ENCODE data around the gene TMPRSS5. TPM values are rescaled to one million over a fixed set of nuclear protein-coding genes. Genes with fewer than 3 reads are reported as not detected.
A peak's percentile ranks its signal among the peaks of the same experiment; 100 is the strongest.
"Not testable (repeated sequence)": the region's sequence is repeated elsewhere in the genome, so short reads cannot be mapped to it uniquely, and the experiment has no call there.

The TMPRSS5 gene
- total RNA-seq, 1 donor from 2014 or later = not detected

- DNase-seq (ENCODE audit: low spot score) = no peak
These were observed 8.2 kb downstream of the TMPRSS5 start for GRCh38 chr11:113697756-113698407.

GRCh38 chr11:113697111-113697510, 9.0 kb downstream of the TMPRSS5 start:
- no peak for DNase-seq (ENCODE audit: low spot score)

GRCh38 chr11:113695207-113695606, 10.9 kb downstream of the TMPRSS5 start:
- no peak for DNase-seq (ENCODE audit: low spot score)

DNA sequence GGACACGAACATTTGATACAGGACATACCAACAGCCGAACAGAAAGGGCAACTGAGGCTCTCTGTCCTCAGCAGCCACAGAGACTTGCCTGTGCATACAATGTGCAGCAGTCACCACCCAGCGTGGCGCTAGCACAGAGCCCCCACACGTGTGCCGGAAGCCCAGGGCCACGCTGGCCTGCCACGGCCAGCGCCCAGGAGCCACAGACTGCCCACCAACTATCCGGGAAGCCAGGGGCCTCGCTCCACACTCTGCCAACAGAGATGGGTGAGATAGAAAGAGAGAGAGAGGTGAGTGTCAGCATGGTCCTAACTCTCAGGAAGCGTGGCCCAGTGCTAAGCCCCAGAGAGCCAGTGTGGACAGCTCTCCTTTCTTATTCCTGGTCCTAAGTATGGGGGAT, 11.7 kb downstream of the TMPRSS5 start:
- no peak for DNase-seq (ENCODE audit: low spot score)

DNA sequence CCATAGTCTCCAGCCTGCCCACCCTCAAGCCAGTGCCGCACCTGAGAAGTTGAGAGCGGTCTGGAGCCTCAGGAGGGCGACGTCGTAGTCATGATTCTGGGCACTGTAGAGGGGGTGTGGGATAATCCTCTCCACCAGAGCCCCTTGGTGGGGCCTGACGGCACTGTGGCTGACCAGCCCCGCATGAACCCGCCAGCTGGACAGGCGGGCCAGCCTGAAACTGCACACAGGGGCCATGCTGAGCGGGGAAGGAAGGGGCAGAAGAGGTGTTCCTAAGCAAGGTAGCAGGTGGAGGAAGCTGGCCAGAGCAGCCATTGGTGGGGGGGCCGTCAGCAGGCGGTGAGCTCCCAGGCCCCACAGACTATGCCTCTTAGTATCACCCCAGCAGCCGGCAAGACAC, 13.1 kb downstream of the TMPRSS5 start:
- DNase-seq (ENCODE audit: low spot score) = no peak

- DNase-seq (ENCODE audit: low spot score) = peak; percentile 52
These were observed 15.2 kb downstream of the TMPRSS5 start for GRCh38 chr11:113690619-113691569.

DNA sequence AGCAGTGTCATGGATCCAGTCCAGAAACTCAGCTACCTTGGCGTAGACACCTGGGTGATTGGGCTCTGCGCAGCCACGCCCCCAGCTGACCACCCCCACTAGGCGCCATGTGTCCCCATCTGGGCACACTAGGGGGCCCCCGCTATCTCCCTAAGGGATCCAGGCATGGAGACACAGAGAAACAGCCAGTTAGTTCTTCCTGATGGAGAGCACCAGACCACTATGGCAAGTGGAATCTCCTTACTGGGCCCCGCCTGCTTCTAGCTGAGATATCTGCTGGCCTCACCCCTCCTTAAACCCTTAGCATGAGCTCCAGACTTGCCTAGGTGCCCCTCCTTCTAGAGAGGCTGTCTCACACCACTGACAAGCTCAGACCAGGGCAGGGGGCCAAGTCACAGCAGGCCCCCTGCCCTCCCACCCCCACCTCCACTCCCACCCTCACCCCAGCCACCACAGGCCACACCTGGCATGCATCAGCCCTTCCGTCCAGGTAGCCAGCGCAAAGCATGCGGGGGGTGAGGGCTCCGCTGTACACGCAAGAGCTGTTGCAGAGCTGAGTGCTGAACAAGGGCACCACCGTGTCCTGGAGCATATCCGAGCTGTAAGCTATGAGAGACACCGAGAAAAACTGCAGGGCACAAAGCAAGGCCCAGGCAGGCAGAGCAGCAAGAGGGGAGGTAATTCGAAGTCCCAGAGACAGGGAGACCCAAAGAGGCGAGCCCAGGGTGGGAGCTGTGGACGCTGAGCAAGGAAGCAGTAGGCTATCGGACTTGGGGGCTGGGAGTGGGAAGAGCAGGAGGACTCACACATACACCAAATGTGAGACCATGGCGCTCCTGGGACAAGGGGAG, 16.1 kb downstream of the TMPRSS5 start:
- peak; percentile 38 for DNase-seq (ENCODE audit: low spot score)

- peak; percentile 11 for DNase-seq (ENCODE audit: low spot score)
These were observed 20.3 kb downstream of the TMPRSS5 start for GRCh38 chr11:113685654-113686359.

- DNase-seq (ENCODE audit: low spot score) = peak; percentile 20
These were observed 21.6 kb downstream of the TMPRSS5 start for GRCh38 chr11:113684496-113684895.

DNA sequence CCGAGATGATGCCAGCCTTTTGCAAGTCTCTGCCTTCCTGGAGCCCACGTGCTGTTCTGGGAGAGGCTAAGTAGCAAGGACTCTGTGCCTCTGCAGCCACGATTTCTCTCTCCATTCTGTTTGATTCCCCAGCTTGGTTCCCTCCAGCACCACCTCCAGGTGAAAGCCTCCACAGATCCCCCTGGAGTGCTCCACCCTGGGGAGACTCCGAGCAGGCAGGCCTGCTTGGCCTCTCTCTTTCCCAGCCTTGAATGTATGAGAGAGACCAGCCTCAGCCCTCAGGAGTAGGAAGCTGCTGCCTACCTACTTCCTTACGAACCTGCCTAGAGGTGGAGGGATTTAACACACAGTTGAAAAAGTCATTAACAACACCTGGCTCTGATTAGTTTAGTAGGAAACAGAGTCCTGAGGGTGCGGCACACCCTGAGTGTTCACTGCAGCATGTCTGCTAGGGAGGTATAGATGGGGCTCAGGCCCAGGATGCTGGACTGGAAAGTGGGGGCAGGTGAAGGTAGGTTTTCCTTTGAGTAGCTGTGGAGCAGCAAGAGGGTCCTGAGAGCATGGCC, 22.5 kb downstream of the TMPRSS5 start:
- DNase-seq (ENCODE audit: low spot score) = no peak

DNA sequence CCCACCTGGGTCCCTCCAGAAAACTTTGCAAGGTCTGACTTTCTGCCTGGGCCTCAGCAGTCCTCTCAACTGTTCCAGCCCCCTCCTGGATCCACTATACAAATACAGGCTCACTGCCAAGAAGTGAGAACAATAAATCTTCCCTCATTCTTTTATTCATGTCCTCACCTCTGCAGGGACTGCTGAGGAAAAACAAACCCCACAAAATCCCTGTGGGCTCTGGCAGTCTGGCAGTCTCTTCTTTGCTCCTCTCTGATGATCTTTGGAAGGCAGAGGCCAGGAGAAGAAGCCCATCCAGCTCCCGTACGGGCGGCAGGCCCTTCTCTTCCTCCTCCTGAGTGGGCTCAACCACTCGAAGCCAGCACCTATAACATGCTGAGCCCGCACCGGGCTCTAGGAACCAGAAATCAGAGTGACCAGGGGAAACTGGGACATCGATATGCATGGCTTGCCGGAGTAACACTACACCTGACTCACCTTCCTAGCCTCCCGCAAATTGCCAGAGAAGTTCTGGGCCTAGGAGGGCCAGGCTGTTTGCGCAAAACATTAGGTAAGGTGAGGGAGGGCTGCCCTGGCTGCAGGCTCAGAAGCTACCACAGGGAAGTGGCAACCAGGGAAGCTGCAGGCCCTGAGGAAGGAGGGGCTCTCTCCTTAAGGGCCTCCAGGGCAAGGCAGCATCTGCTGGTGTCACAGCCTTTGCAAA, 24.2 kb downstream of the TMPRSS5 start:
- peak; percentile 72 for DNase-seq (ENCODE audit: low spot score)

GRCh38 chr11:113681282-113681681, 24.8 kb downstream of the TMPRSS5 start:
- DNase-seq (ENCODE audit: low spot score) = no peak

- DNase-seq (ENCODE audit: low spot score) = no peak
These were observed 28.4 kb downstream of the TMPRSS5 start for GRCh38 chr11:113677685-113678084.

GRCh38 chr11:113675565-113675964, 30.5 kb downstream of the TMPRSS5 start:
- DNase-seq (ENCODE audit: low spot score) = peak; percentile 60

DNA sequence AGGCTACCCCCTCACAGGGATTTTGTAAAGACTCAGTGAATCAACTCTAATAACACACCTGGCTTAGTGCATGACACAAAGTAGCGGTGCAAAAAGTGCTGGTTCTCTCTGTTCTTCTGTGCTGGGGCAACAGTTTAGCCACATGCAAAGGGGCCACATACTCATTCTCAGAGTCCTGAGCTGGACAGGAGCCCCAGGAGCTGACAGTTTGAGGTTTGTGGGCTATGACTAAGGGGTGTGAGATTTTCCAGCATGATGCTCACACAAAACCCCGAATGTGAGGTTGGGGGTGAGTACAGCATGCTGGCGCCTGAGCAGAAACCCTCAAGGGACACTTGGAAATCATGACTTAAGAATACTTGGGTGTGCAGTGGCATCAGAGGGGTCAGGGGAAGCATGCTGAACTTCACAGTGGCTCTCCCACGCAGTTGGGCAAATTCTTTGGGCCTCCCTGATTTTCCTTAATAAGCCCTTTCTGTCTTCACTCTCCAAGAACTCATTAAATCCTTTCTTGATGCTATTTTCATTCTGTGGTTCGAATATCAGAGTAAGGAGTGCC, 31.0 kb downstream of the TMPRSS5 start:
- DNase-seq (ENCODE audit: low spot score) = peak; percentile 58

DNA sequence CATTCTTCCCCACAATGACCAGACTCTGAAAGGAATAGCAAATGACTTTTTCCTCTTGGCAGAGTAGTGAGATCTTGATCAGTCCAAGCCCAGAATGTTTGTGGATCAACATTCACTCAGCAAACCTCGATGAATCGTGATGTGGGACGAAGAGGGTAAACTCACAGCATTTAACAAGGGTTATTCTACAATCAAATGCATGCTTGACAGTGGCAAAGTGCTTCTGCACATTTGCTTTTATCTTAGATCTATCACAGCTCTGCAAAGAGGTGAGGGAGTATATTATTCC, 31.8 kb downstream of the TMPRSS5 start:
- no peak for DNase-seq (ENCODE audit: low spot score)

- DNase-seq (ENCODE audit: low spot score) = no peak
These were observed 32.3 kb downstream of the TMPRSS5 start for GRCh38 chr11:113673550-113674396.

- not testable (repeated sequence) for DNase-seq (ENCODE audit: low spot score)
These were observed 34.2 kb downstream of the TMPRSS5 start for GRCh38 chr11:113671914-113672313.

DNA sequence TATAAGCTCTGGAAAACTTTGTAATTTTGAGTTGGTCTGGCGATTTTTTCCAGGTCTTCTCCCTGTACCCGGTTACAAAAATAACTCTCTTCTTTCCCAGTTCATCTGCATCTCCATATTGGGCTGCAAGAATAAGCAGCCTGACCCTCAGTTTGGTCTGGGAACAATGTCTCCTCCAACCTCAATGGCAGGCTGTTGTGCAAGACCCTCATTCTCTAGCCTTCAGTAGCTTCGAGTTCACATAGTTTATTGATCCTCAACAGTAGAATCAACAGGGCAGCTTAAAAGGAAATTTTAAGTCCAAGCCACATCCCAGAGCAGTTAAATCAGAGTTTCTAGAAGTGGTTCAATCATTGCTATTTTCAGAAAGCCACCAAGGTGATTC, 35.3 kb downstream of the TMPRSS5 start:
- no peak for DNase-seq (ENCODE audit: low spot score)

Data from umbilical cord (tissue), 2 donors.